OCI-LY3 (cell line): ENCODE results near the gene GRIFIN.

ENCODE experiments used
- CTCF ChIP-seq: fragments of 200-600, 300-600 bp; sonication (generic); IDR thresholded peaks from 2 replicates; pipeline ENCODE4 v1.5.1; 2014; ENCODE audit warnings: antibody characterized with exemption, low read length, low read depth
- EZH2phosphoT487 ChIP-seq: fragments of 200-600 bp; shearing (Covaris generic); IDR thresholded peaks from 2 replicates; pipeline ENCODE4 v1.6.1; 2018; ENCODE audit warnings: antibody characterized with exemption, mixed run types, low read depth

DNA sequence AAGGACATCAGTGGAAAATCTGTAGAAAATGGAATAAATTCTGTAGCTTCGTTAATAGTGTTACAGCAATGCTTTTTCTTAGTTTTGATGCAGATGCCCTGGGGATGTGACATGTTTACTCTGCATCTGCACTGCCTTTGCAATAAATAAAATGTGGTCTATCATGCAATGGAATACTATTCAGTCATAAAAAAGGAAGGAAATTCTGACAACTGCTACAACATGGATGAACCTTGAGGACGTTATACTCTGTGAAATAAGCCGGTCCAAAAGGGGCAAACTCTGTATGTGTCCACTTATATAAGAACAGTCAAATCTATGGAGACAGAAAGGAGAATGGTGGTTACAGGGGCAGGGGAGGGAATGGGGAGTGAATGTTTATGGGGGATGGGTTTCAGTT is 13.5 kb downstream of the GRIFIN start:
- TF ChIP-seq CTCF (no peak), EZH2phosphoT487 (no peak)
